HL-60 (cell line): ENCODE data around the gene APBB2.

ENCODE experiments used
- CTCF ChIP-seq: IDR thresholded peaks from one replicate; pipeline ENCODE4 v1.5.1; 2011; ENCODE audit warnings: low read length, control low read depth, inconsistent platforms; ENCODE audit not compliant: insufficient read depth
- GABPA ChIP-seq: IDR thresholded peaks from 2 replicates; pipeline ENCODE4 v1.6.1; 2012; ENCODE audit warnings: low read depth
- POLR2AphosphoS5 ChIP-seq: IDR thresholded peaks from 2 replicates; pipeline ENCODE4 v1.6.1; 2012; ENCODE audit warnings: low read depth
- REST ChIP-seq: IDR thresholded peaks from 2 replicates; pipeline ENCODE4 v1.6.1; 2012; ENCODE audit warnings: low read depth; ENCODE audit not compliant: insufficient replicate concordance

- TF ChIP-seq CTCF: no peak
- TF ChIP-seq GABPA: no peak
- no peak for TF ChIP-seq POLR2AphosphoS5
- no peak for TF ChIP-seq REST
Observed at GRCh38 chr4:41052287-41052686, 162.1 kb downstream of the APBB2 start.
